ENCODE data around the gene DNM1L.

- TF ChIP-seq, protein P1, sequence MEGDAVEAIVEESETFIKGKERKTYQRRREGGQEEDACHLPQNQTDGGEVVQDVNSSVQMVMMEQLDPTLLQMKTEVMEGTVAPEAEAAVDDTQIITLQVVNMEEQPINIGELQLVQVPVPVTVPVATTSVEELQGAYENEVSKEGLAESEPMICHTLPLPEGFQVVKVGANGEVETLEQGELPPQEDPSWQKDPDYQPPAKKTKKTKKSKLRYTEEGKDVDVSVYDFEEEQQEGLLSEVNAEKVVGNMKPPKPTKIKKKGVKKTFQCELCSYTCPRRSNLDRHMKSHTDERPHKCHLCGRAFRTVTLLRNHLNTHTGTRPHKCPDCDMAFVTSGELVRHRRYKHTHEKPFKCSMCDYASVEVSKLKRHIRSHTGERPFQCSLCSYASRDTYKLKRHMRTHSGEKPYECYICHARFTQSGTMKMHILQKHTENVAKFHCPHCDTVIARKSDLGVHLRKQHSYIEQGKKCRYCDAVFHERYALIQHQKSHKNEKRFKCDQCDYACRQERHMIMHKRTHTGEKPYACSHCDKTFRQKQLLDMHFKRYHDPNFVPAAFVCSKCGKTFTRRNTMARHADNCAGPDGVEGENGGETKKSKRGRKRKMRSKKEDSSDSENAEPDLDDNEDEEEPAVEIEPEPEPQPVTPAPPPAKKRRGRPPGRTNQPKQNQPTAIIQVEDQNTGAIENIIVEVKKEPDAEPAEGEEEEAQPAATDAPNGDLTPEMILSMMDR (IDR thresholded peaks at IDR 0.05), result no peak
- no peak for TF ChIP-seq POLR2A (IDR thresholded peaks at IDR 0.05)
Observed at GRCh38 chr12:32770141-32770540, 91.0 kb downstream of the DNM1L start.
